Left ventricle myocardium inferior (tissue), 1 donor: ENCODE data around the gene CEMIP2. TPM values are rescaled to one million over a fixed set of nuclear protein-coding genes. Genes with fewer than 3 reads are reported as not detected.

Experiments used
- DNase-seq: peaks from one replicate; pipeline ENCODE4 v3.0.0-alpha.2; 2020
- H3K27ac ChIP-seq: fragments of 200-600 bp; replicated peaks from 2 replicates; pipeline ENCODE4 v1.8.0; 2021
- H3K27me3 ChIP-seq: fragments of 200-600 bp; 2 replicates; pipeline ENCODE4 v1.8.0; 2021; ENCODE audit warnings: low read depth
- H3K36me3 ChIP-seq: fragments of 200-600 bp; 2 replicates; pipeline ENCODE4 v1.8.0; 2021
- H3K4me1 ChIP-seq: fragments of 200-600 bp; 2 replicates; pipeline ENCODE4 v1.8.0; 2021
- H3K4me3 ChIP-seq: fragments of 200-600 bp; 2 replicates; pipeline ENCODE4 v1.8.0; 2021; ENCODE audit warnings: mild to moderate bottlenecking, moderate library complexity
- H3K9me3 ChIP-seq: fragments of 200-600 bp; replicated peaks from 2 replicates; pipeline ENCODE4 v1.8.0; 2021
- CTCF ChIP-seq: fragments of 200-600 bp; IDR thresholded peaks from 2 replicates; pipeline ENCODE4 v1.8.0; 2021; ENCODE audit warnings: antibody characterized with exemption, mild to moderate bottlenecking, borderline replicate concordance
- intact Hi-C: fragments of 100-400 bp; cut with micrococcal nuclease; formaldehyde crosslinking; loops from one replicate; pipeline ENCODE4 v1.11.0; 2022
- total RNA-seq: library from RNA; stranded (reverse); fragmentation: NEBNext Ultra II Directional; extraction: Animal tissue kit (Norgen Biotek cat#: 25700); gene quantifications from one replicate; pipeline ENCODE4 v1.2.1, GENCODE V29; 2021
- donor health status: DM: no; HTN: yes; CAD: no; lungs with severe emphysema.

Gene CEMIP2
- total RNA-seq, 1 donor from 2014 or later, result 11.7 TPM

- H3K27me3 ChIP-seq, result no peaks in the 10 kb centered on the region
- intact Hi-C loops, result no loop called here
- no peaks in the 10 kb centered on the region for H3K9me3 ChIP-seq
- no peak overlapping the region for H3K4me3 ChIP-seq
- peaks cover 45% of the 10 kb centered on the region for H3K4me1 ChIP-seq
- no peak overlapping the region for H3K27ac ChIP-seq
- H3K36me3 ChIP-seq, result peaks cover 14% of the 10 kb centered on the region
- peak; percentile 24 for TF ChIP-seq CTCF
- DNase-seq, result no peak
Observed at GRCh38 chr9:71683598-71684235, 84.6 kb downstream of the CEMIP2 start.

DNA sequence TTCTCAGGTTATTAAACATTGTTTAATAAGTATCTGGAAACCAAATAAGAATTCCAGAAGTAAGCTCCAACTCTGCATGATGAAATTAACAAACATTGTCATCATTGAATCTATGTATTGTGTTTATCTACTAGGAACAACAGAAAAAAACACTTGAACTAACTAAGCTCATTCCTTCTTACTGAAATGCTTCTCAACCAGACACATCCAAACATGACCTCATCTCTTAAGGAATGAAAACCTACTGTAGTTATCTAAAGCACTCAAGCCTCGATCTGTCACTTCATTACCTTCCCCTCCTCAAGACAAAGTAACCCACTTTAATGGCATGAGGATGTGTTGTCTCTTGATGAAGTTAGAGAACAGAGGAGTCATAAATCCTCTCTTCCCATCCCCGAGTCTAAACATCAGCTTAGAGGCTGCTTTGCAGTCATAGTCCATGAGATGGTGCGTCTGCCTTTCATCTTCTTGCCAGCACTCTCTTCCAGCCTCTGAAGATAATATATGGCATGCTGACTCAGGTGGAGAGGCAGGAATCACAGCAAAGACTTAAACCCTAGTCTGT lies 86.5 kb downstream of the CEMIP2 start:
- intact Hi-C loops, result no loop called here

GRCh38 chr9:71681104-71681707 lies 87.1 kb downstream of the CEMIP2 start:
- Histone ChIP-seq H3K27ac (peak overlapping the region; percentile 22), H3K4me3 (no peak overlapping the region), H3K27me3 (no peaks in the 10 kb centered on the region), H3K9me3 (no peaks in the 10 kb centered on the region), H3K36me3 (no peaks in the 10 kb centered on the region), H3K4me1 (peaks cover 56% of the 10 kb centered on the region)
- TF ChIP-seq CTCF, result no peak
- intact Hi-C loops, result no loop called here
- no peak for DNase-seq

More for the DNA sequence above, 86.5 kb downstream of the CEMIP2 start:
- no peak for DNase-seq
- Histone ChIP-seq H3K27ac (no peak overlapping the region), H3K27me3 (no peaks in the 10 kb centered on the region), H3K4me3 (no peak overlapping the region), H3K4me1 (peaks cover 56% of the 10 kb centered on the region), H3K36me3 (no peaks in the 10 kb centered on the region), H3K9me3 (no peaks in the 10 kb centered on the region)
- TF ChIP-seq CTCF, result no peak

- Histone ChIP-seq H3K27ac (peak overlapping the region; percentile 22), H3K36me3 (no peaks in the 10 kb centered on the region), H3K27me3 (no peaks in the 10 kb centered on the region), H3K9me3 (no peaks in the 10 kb centered on the region), H3K4me3 (no peak overlapping the region), H3K4me1 (peaks cover 54% of the 10 kb centered on the region)
- intact Hi-C loops, result no loop called here
- TF ChIP-seq CTCF, result no peak
- DNase-seq, result no peak
Observed at GRCh38 chr9:71680189-71680980, 87.9 kb downstream of the CEMIP2 start.

- Histone ChIP-seq H3K27me3 (no peaks in the 10 kb centered on the region), H3K27ac (no peak overlapping the region), H3K9me3 (no peaks in the 10 kb centered on the region), H3K36me3 (no peaks in the 10 kb centered on the region), H3K4me1 (peaks cover 42% of the 10 kb centered on the region), H3K4me3 (no peak overlapping the region)
- no peak for DNase-seq
- intact Hi-C loops, result no loop called here
- no peak for TF ChIP-seq CTCF
Observed at GRCh38 chr9:71678999-71679398, 89.3 kb downstream of the CEMIP2 start.
